ENCODE measurements around the gene AK1.
"Not testable (repeated sequence)": the region's sequence is repeated elsewhere in the genome, so short reads cannot be mapped to it uniquely, and the experiment has no call there.

The AK1 gene

GRCh38 chr9:127845619-127846018 is 31.9 kb downstream of the AK1 start:
- not testable (repeated sequence) for DNase-seq

- no peak for DNase-seq
Measured at GRCh38 chr9:127844821-127845359, 32.6 kb downstream of the AK1 start.

- DNase-seq: no peak
Measured at GRCh38 chr9:127841087-127841835, 36.2 kb downstream of the AK1 start.

GRCh38 chr9:127838375-127839078 is 38.9 kb downstream of the AK1 start:
- DNase-seq: no peak

- DNase-seq: no peak
Measured at GRCh38 chr9:127837346-127837745, 40.1 kb downstream of the AK1 start.

GRCh38 chr9:127836561-127836960 is 40.9 kb downstream of the AK1 start:
- not testable (repeated sequence) for DNase-seq

- DNase-seq: no peak
Measured at GRCh38 chr9:127835991-127836516, 41.4 kb downstream of the AK1 start.

GRCh38 chr9:127833555-127833954 is 43.9 kb downstream of the AK1 start:
- DNase-seq: no peak

GRCh38 chr9:127832248-127832647 is 45.2 kb downstream of the AK1 start:
- DNase-seq: no peak

GRCh38 chr9:127829205-127829906 is 48.1 kb downstream of the AK1 start:
- DNase-seq: no peak

GRCh38 chr9:127828262-127829031 is 49.0 kb downstream of the AK1 start:
- no peak for DNase-seq

- DNase-seq: no peak
Measured at GRCh38 chr9:127826253-127826913, 51.1 kb downstream of the AK1 start.

GRCh38 chr9:127825319-127826051 is 52.0 kb downstream of the AK1 start:
- no peak for DNase-seq

GRCh38 chr9:127822108-127822507 is 55.4 kb downstream of the AK1 start:
- DNase-seq: no peak

GRCh38 chr9:127818574-127818973 is 58.9 kb downstream of the AK1 start:
- no peak for DNase-seq

- DNase-seq: no peak
Measured at GRCh38 chr9:127817881-127818434, 59.5 kb downstream of the AK1 start.

- DNase-seq: no peak
Measured at GRCh38 chr9:127816728-127817127, 60.7 kb downstream of the AK1 start.
